Muscle layer of colon (tissue), 2 donors: Measurements from ENCODE around the gene CCDC9B.

ENCODE experiments used
- H3K27ac ChIP-seq: one replicate; pipeline ENCODE4 v1.7.0; 2013; ENCODE audit warnings: low read depth, mild to moderate bottlenecking, low read length, moderate library complexity
- H3K27me3 ChIP-seq, 2 donors: one replicate each; pipeline ENCODE4 v1.7.0; 2013; ENCODE audit warnings: low read length in 2 of 2, mild to moderate bottlenecking in 2 of 2; ENCODE audit not compliant: insufficient read depth in 2 of 2, control insufficient read depth in 1 of 2
- H3K36me3 ChIP-seq: one replicate; pipeline ENCODE4 v1.7.0; 2013; ENCODE audit warnings: mild to moderate bottlenecking, low read length; ENCODE audit not compliant: insufficient read depth
- H3K4me1 ChIP-seq: one replicate; pipeline ENCODE4 v1.7.0; 2013; ENCODE audit warnings: mild to moderate bottlenecking, low read length; ENCODE audit not compliant: insufficient read depth
- H3K4me3 ChIP-seq, 2 donors: one replicate each; pipeline ENCODE4 v1.7.0; 2013; ENCODE audit warnings: low read length in 2 of 2, low read depth in 1 of 2, mild to moderate bottlenecking in 1 of 2, moderate library complexity in 1 of 2
- H3K9ac ChIP-seq: one replicate; pipeline ENCODE4 v1.7.0; 2013; ENCODE audit warnings: low read length
- H3K9me3 ChIP-seq: one replicate; pipeline ENCODE4 v1.7.0; 2013; ENCODE audit warnings: mild to moderate bottlenecking, low read length
- donor health status: abdominal sarcoma.
- donor health status: Adenocarcinoma of cecum.

The CCDC9B gene

GRCh38 chr15:40340038-40340739 lies 550 bp downstream of the CCDC9B start:
- Histone ChIP-seq H3K4me1 (peaks cover 82% of the 10 kb centered on the region), H3K9ac (peak overlapping the region; percentile 99)

GRCh38 chr15:40339621-40339945 lies 1.2 kb downstream of the CCDC9B start:
- H3K27ac ChIP-seq = peak overlapping the region; percentile 95
- no peaks in the 10 kb centered on the region for H3K9me3 ChIP-seq
- no peaks in the 10 kb centered on the region for H3K27me3 ChIP-seq
- H3K9ac ChIP-seq = peak overlapping the region; percentile 99
- H3K4me3 ChIP-seq = peak overlapping the region; percentile 63 to 93
- peaks cover 87% of the 10 kb centered on the region for H3K4me1 ChIP-seq
- peaks cover 23% of the 10 kb centered on the region for H3K36me3 ChIP-seq

More at GRCh38 chr15:40340038-40340739, 550 bp downstream of the CCDC9B start:
- Histone ChIP-seq H3K27me3 (no peaks in the 10 kb centered on the region), H3K9me3 (no peaks in the 10 kb centered on the region), H3K36me3 (peaks cover 18% of the 10 kb centered on the region), H3K27ac (peak overlapping the region; percentile 95), H3K4me3 (peak overlapping the region; percentile 63 to 93)

GRCh38 chr15:40338921-40339620 lies 1.7 kb downstream of the CCDC9B start:
- Histone ChIP-seq H3K27ac (peak overlapping the region; percentile 95), H3K4me1 (peaks cover 88% of the 10 kb centered on the region), H3K9ac (peak overlapping the region; percentile 99), H3K27me3 (no peaks in the 10 kb centered on the region), H3K36me3 (peaks cover 23% of the 10 kb centered on the region), H3K9me3 (no peaks in the 10 kb centered on the region), H3K4me3 (peak overlapping the region; percentile 63 to 93)

- Histone ChIP-seq H3K36me3 (peaks cover 23% of the 10 kb centered on the region), H3K9me3 (no peaks in the 10 kb centered on the region), H3K4me3 (peak overlapping the region; percentile 63 to 93), H3K27ac (peak overlapping the region; percentile 95), H3K4me1 (peaks cover 85% of the 10 kb centered on the region), H3K9ac (peak overlapping the region; percentile 99), H3K27me3 (no peaks in the 10 kb centered on the region)
Measured at GRCh38 chr15:40338041-40338657, 2.6 kb downstream of the CCDC9B start.

- Histone ChIP-seq H3K4me3 (peak overlapping the region; percentile 63 to 93), H3K27ac (peak overlapping the region; percentile 95), H3K4me1 (peaks cover 85% of the 10 kb centered on the region)
Measured at GRCh38 chr15:40337597-40337996, 3.1 kb downstream of the CCDC9B start.

GRCh38 chr15:40336744-40337122 lies 4.0 kb downstream of the CCDC9B start:
- Histone ChIP-seq H3K36me3 (peaks cover 23% of the 10 kb centered on the region), H3K4me3 (no peak overlapping the region), H3K4me1 (peaks cover 92% of the 10 kb centered on the region), H3K27me3 (no peaks in the 10 kb centered on the region), H3K27ac (peak overlapping the region; percentile 95), H3K9ac (peak overlapping the region; percentile 6), H3K9me3 (no peaks in the 10 kb centered on the region)

More at GRCh38 chr15:40337597-40337996, 3.1 kb downstream of the CCDC9B start:
- no peaks in the 10 kb centered on the region for H3K9me3 ChIP-seq
- H3K27me3 ChIP-seq = no peaks in the 10 kb centered on the region
- peaks cover 23% of the 10 kb centered on the region for H3K36me3 ChIP-seq
- H3K9ac ChIP-seq = peak overlapping the region; percentile 99

- no peak overlapping the region for H3K4me3 ChIP-seq
- H3K36me3 ChIP-seq = peaks cover 26% of the 10 kb centered on the region
- no peaks in the 10 kb centered on the region for H3K27me3 ChIP-seq
- H3K4me1 ChIP-seq = peaks cover 92% of the 10 kb centered on the region
- peak overlapping the region; percentile 46 for H3K9ac ChIP-seq
- peak overlapping the region; percentile 95 for H3K27ac ChIP-seq
- no peaks in the 10 kb centered on the region for H3K9me3 ChIP-seq
Measured at GRCh38 chr15:40335938-40336743, 4.6 kb downstream of the CCDC9B start.

GRCh38 chr15:40334941-40335795 lies 5.6 kb downstream of the CCDC9B start:
- Histone ChIP-seq H3K4me1 (peaks cover 94% of the 10 kb centered on the region), H3K36me3 (peaks cover 26% of the 10 kb centered on the region), H3K27ac (peak overlapping the region; percentile 95), H3K9me3 (no peaks in the 10 kb centered on the region), H3K27me3 (no peaks in the 10 kb centered on the region), H3K9ac (peak overlapping the region; percentile 46), H3K4me3 (no peak overlapping the region)

- no peaks in the 10 kb centered on the region for H3K27me3 ChIP-seq
- H3K4me3 ChIP-seq = no peak overlapping the region
- H3K36me3 ChIP-seq = peaks cover 26% of the 10 kb centered on the region
- H3K27ac ChIP-seq = peak overlapping the region; percentile 95
- no peaks in the 10 kb centered on the region for H3K9me3 ChIP-seq
- peak overlapping the region; percentile 51 for H3K9ac ChIP-seq
- H3K4me1 ChIP-seq = peaks cover 94% of the 10 kb centered on the region
Measured at GRCh38 chr15:40334541-40334940, 6.2 kb downstream of the CCDC9B start.

- Histone ChIP-seq H3K27ac (peak overlapping the region; percentile 95), H3K9me3 (no peaks in the 10 kb centered on the region), H3K4me1 (peaks cover 94% of the 10 kb centered on the region), H3K4me3 (no peak overlapping the region), H3K27me3 (no peaks in the 10 kb centered on the region), H3K9ac (peak overlapping the region; percentile 51), H3K36me3 (peaks cover 26% of the 10 kb centered on the region)
Measured at GRCh38 chr15:40333922-40334492, 6.7 kb downstream of the CCDC9B start.
